Superior temporal gyrus (tissue), 1 donor: ENCODE data around the gene SLC10A7.

Experiments
- DNase-seq: peaks from one replicate; pipeline ENCODE4 v3.0.0-alpha.2; 2016; ENCODE audit errors: extremely low spot score

The SLC10A7 gene

DNA sequence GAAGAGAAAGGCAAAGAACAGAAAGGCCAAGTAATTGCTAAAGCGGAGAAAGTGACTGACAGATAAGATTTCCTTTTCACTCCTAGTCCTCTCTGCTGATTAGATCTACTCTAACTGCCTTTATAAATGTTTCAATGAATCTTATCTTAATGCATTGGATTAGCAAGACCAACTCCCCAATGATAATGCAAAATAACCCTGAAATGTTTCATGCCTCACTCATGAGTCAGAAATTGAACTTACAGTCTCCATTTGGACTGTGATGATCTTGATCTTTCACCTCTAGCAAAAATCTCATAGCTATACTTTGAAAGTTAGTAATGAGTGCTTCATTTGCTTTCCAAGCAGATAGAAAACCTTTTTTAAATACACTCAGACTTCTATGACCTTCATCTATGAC, 26.5 kb downstream of the SLC10A7 start:
- no peak for DNase-seq

DNA sequence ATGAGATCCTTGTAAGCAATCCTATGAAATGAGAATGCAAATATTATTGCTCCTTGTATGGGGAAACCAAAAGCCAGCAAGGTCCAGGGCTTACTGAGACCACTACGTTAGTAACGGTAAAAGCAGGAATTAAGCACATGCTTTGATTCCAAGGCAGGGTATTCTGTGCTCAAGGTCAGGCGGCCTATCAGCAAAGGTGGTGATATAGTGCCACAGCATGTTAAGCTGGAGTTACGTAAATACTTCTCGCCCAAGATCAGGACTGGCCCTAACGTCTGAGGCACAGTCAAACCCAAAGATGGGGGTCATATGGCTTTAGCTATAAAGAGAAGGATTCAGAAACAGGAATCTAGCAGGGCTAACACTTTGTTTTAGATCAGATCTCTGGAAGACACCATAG, 27.6 kb downstream of the SLC10A7 start:
- no peak for DNase-seq

DNA sequence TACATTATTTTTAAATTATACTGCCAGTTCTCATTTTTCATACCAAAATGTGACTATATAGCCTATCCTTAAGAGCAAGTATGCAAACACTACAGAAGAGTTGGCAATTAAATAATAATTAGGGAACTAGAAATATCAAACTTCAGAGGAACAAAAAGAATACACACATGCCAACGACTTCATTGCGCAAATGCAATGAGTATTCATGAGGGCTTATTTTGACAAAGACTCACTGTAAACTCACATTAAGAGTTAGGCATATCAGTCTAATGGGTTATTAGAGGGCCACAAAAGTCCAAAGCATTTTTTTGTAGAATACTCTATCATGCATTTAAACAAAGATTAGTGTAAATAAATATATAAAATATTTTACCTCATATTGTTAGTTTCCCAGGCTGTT, 31.6 kb downstream of the SLC10A7 start:
- no peak for DNase-seq

DNA sequence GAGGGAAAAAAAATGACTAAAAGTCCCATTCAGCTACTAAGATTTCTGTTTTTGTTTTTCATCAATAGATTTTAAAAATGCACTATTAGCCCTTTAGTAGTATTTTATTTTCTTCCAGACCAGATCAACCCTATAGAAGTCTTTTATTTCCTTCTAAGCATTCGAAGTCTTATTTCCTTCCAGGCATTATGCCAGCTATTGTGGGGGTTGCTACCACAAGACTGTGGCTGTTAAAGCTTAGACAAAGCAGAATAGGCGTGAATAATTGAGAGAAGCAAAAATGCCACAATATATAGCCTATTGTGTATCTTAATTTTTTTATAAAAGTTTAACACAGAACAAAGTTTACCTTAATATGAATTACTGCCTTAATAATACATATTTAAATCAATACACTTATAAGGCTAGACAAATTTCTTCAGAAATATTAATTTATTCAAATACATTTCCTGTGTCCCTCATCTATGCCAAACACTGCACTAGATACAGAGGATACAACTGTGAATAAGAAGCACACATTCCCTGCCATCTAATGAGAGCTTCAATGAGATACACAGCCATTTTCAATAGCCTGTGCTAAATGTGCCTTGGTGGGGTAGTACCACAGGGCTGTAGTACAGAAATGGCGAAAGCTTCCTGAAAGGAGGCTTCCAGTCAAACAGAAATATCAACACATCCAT, 33.1 kb downstream of the SLC10A7 start:
- no peak for DNase-seq

DNA sequence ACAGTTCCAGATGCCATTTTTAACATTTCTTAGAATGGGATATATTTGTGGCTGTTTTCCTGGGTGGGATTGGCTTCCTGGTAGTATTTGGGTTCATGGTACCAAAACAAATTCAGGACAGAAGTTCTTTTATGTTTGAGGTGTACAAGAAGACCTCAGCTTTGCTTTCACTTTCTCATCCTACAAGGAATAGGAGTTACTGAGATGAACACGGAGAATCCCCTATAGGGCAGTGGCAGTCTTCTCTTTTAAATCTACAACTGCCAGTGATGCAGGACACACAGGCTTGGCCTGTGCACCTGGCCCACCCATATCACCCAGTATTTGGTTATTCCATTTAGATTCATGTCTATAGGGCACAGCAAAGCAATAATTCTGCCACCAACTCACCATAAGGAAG, 35.2 kb downstream of the SLC10A7 start:
- DNase-seq = no peak

DNA sequence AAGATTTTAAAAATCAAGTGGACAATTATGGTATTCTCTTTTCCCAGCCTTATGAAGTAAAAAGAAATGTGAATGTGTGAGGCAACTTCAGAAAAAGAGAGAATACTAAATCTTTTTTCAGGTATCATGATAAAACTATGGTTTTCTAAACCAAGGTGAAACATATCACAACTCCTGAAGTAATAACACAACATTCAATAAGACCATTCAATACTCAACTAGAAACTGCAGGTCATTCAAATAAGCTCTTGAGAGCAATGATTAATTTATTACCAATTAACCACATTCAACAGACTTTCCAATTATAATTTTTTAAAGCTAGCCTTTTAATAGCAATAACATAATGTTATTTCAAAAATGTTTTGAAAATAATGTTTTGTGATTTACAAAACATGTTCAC, 35.8 kb downstream of the SLC10A7 start:
- no peak for DNase-seq

DNA sequence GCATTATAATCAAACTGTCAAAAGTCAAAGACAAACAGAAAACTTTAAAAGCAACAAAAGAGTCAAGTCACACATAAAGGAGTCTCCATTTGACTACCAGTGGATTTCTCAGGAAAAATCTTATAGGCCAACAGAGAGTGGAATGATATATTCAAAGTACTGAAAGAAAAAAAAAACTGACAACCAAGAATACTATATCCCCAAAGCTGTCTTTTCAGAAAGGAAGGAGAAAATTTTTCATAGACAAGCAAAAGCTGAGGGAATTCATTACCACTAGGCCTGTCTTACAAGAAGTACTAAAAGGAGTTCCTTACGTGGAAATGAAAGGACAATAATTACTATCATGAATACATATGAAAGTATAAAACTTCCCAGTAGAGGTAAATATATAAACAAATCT, 39.0 kb downstream of the SLC10A7 start:
- no peak for DNase-seq

DNA sequence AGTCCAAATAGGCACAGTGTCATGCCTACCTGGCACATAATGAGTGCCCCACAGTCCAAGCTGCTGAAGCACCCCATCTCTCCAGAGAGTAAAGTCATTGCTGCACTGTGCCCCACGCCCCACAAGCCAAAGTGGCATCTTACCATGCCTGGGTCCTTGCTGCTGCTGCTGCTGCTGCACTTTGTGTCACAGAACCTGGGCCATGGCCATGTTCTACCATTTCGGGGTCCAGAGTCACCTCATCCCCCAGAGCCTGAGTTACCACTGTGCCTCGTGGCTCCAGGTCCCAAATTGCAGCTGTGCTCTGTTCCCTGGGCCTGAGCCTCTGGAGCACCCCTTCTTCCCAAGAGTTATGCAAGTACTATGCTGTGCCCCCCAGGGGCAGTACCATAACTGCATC, 40.5 kb downstream of the SLC10A7 start:
- DNase-seq = no peak

DNA sequence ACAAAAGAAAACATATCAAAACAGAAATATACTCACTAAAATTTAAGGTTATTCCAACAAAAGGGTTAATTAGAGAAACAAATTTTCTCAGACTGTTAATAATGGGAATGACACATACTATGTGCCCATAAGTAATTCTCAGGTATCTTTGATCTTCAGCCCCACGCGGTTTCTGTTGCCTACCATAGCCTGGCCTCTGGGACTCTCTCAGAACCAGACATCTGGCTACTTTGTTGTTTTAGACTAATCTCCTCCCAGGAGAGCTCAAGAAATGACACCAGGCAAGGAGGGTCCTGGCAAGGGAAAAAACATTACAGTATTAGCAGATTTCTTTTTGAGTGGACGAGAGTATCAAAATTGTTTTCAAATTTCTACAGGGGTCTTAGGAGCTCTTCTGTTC, 43.7 kb downstream of the SLC10A7 start:
- DNase-seq = no peak

DNA sequence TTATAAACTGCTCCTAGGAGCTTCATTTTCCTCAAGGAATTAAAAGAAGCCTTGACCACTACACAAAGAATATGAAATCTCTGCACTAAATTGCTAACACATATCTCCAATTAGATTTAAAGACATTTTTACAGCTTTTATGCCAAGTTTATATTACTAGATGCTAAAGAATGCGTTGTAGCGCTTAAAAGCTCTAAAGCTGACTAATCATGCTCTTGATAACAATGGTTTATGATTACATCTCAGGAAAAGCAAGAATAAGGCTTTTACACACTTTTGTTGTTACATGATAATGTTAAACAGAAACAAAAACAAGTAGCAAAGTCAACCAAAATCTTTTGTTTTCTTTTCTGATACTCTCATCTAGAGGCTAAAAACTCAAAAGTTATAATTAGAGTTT, 44.7 kb downstream of the SLC10A7 start:
- no peak for DNase-seq

DNA sequence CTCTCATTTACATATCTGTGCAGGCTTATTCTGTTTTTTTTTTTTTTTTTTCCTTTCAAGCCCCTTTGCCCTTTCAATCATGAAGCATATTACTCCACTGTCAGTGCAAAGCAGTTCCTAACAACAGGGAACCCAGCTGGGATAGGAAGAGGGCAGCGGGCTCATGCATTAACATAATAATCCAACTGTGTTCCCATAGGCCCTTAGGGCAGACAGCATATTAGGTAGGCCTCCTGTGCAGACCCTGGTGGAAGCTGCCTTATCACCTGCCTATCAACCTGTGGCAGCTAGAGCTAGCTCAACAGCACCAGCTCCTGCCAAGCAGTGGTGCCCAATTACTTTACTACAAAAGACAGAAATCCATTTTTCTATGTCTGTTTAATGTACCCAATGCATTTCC, 49.3 kb downstream of the SLC10A7 start:
- DNase-seq = no peak

DNA sequence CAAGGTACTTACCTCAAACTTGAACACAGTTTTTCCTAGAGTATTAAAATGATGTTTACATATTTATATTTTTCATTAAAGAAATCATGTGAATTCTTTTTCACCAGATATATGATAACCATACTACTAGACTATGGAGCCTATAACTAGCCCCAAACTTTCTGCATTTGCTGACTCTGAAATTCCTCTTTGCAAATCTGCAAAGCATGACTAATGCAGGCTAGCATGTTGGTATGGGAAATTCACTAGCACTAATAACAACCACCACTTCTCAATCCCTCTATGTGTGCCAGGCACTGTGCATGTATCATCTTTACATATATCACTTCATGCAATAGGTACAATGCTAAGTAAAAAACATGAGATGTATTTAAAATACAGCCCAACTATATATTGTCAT, 51.1 kb downstream of the SLC10A7 start:
- no peak for DNase-seq

DNA sequence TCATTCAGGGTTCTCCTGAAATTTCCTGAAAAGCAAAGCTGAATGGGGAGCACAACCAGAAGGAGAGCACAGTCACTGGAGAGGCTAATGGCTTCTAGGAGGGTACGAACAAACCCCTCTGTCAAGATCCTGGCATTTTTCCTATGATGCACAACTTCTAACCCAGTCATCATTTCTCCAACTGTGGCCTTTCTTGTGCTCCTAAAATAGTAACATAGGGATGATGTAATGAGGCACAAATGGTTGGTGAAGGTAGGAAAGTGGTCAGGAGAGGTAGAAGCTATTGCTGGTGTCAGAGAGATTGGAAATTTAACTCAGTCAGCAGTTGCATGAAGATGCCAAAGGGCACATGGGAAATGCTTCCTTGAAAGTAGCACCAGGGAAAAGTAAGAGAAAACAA, 52.7 kb downstream of the SLC10A7 start:
- DNase-seq = no peak

DNA sequence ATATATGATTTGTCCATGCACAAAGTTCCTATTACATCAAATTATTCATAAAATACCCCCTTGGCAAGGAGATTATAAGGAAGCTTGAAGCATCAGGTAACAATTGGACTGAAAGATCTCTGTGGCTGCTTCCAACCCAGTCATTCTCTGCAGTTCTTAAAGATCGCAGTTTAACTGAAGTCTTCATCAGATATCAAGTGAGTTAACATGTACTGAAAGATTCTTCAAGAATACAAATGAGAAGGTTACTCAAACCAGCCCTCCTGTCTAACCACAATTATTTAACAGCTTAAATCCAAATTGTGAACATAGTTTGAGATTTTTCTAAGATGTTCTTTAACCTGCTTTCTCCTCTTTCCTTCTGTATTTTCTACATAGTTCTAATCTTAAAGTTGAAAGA, 56.1 kb downstream of the SLC10A7 start:
- DNase-seq = no peak

DNA sequence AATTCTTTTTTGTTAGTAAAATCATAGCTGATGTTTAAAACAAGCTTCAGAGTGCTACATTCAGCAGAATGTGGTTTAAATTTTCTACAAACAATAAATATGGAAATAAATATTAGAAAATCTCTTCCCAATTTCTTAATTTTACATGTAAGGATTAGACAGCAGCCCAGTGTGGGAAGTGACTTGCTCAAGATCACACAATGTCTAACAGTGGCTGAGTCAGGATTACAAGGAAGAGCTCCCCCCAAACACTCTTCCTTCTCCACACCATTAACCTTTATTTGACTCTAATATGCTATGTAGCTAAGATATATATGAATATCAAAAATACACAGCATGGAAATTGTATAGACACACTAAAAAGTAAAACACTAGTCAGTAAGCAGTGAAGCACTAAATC, 59.5 kb downstream of the SLC10A7 start:
- no peak for DNase-seq

DNA sequence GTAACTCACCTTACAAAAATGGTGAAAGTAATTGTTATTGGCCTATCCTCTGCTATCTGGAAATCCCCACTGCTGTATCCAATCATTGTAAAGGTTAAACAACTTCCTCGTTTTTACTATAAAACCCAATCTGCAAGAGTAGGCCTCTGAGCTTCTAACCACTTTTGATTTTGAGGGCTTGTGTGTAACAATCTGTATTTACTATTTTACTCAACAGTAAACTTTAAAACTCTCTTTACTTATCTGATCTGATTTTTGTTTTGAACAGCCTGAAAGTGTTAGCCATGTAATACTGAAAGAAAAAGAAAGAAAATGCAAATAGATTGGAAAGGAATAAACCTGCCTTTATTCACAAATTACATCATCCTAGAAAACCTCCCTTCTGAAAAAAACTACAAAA, 63.1 kb downstream of the SLC10A7 start:
- DNase-seq = no peak

DNA sequence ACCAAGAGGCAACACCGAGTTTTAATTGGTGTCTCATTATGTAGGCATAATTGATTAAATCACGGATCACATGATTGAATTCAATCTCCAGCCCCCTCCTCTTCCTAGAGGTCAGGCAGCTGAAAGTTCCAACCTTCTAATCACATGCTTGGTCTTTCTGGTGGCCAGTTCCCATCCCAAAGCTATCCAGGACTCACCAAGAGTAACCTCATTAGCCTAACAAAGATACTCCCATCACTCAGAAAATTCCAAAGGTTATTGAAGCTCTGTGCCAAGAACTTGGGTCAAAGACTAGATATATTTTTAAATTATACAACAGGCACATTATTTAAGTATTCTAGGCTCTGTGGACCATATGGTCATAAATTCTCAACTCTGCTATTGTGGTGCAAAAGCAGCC, 65.1 kb downstream of the SLC10A7 start:
- no peak for DNase-seq

DNA sequence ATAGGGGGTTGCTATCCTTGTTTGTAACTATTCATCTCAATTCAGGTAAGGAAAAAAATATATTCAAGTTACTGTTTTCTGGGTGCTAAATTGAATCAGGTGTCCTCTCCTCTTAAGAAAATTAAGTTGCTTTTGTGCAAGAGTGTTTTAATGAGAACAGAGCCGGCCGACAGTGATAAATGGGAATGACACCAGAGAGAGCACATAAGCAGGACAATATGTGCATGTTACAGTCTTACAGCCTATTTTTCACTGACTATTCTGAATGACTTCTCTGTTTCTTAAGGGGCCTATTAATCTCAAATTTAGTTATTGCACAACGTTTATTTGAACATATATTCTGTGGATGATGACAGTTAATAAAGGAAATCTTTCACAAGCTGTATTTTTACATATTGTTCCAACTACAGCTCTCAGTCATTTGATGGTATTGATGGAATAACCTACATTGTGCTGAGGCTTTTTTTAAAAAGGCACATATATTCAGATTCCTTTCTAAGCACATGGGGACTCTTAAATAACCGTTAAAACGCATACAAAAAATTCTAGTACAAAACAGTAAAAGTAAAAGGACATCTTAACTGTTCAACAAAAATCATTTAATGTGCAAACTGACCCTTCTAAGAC, 68.4 kb downstream of the SLC10A7 start:
- DNase-seq = no peak

DNA sequence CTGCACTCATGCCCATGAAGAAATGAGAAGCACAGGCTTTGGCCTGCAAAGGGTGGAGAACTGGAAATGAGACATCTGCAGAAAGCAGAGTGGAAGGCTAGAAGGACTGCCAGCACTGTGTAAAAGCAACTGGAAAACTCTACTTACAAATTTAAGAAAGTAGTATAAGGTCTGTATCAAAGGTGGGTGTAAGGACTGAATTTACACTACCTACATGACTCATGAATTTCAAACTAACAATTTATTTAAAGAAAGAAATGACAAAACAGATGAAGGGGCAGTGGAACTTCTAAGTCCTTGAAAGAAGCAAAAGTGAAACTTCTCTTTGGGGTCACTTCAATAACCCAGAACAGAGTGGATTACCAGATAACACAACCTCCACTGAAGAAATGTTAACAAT, 71.2 kb downstream of the SLC10A7 start:
- DNase-seq = no peak

DNA sequence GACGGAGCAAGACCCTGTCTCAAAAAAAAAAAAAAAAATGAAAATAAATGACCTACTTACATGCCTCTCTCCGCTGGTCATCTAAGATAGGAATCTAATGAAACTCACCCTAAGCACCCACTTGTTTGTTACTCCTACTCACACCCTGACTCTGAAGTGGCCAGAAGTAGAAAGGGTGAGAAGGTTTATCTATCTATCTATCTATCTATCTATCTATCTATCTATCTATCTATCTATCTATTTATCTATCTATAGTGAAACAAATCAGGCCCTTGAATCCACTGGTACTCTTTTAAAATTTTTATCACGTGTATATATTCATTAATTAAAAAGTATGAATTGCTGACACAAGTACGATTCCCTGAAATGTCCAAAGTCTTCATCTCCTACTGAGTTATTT, 75.2 kb downstream of the SLC10A7 start:
- DNase-seq = no peak

DNA sequence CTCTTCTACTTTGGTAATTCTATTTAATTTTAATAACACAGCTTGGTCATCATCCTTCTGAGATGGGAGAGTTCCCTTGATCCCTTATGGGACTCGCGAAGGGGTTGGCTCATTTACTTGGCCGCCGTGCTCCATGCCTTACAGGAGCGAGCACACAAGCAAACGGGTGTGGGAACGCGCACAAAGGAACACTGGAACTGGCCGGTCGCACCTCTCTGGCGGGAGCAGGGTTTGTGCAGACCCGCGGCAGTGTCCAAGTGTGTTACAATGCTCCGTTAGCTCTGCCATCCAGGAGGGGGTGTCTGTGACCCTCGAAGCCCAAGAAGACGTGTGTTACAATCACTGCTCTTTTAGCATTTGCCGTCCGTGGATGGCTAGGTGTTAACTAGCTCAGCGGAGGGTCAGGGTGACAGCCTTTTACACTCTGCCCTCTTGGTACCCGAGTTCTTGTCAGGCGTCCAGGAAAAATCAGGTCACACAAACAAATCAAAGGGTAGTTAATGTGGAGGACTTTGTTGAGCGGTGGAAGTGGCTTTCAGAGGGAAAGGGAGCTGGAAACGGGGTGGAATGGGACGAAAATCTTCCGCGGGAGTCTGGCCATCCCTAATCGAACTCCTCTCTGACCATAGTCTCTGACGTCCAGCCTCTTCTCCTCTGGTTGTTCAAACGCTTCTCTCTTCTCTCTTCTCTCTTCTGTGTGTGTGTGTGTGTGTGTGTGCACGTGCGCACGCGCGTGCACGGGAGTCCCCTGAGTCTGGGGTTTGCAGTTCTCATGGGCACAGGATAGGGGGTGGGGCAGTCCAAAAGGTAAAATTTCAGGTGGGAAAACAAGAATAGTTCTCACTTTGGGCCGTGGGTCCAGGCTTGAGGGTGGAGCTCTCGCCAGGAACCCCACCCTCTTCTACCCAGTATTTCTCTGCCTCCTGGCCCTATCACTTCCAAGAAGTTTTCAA, 76.3 kb downstream of the SLC10A7 start:
- DNase-seq = no peak

DNA sequence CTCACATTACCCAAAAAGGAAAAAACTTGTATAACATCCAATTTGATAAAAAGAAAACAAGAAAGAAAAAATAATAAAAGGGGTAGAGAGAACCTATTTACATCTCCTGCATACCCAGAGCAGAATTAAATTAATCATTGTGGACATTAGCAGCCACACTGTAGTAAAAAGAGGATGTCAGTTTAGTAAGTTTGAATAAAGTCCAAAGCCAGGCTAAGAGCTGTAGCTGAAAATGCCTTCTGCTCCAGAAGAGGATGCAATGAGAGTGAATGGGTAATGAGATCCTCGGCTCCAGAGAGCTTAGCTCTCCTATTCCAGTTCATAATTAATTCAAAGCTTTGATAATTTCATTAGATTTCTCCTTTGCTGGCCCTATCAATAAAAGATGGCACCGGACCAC, 78.2 kb downstream of the SLC10A7 start:
- no peak for DNase-seq

DNA sequence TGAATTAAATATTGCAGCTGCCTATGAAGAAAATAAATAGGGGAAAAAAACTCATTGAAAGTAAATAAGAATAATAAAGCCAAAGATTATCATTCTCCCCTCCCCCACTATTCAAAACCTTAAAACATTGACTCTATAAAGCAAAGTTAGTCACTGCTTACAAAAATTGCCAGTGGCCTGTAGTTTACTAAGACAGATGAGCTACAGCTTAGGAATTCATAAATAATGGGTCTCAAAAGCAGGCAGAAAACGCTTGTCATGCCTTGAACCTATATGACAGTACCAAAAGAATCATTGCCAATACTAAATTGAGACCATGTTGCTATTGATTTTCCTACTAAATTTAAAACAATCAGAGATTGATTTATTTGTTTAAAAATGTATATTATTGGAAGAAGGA, 78.9 kb downstream of the SLC10A7 start:
- no peak for DNase-seq
